ENCODE data around the gene KLHL35. TPM values are rescaled to one million over a fixed set of nuclear protein-coding genes. Genes with fewer than 3 reads are reported as not detected.

Gene KLHL35
- total RNA-seq, 1 experiment from 2014 or later: 0.83 TPM

GRCh38 chr11:75441804-75442132 lies 8.8 kb upstream of the KLHL35 start:
- Histone ChIP-seq H2BK120ac (ENCODE audit: low read depth, low read length, poor library complexity, severe bottlenecking) (no peak overlapping the region), H3K4me1 (ENCODE audit: insufficient read depth, low read length) (no peaks in the 10 kb centered on the region; the same call in 1 of the 2 replicates), H3K23ac (ENCODE audit: insufficient read length, low read depth, low read length) (no peak overlapping the region), H3K14ac (ENCODE audit: insufficient read depth, low read length) (no peak overlapping the region; the same call in 1 of the 2 replicates), H3K79me1 (ENCODE audit: insufficient read depth, low read depth, low read length, poor library complexity, severe bottlenecking) (no peaks in the 10 kb centered on the region), H2BK5ac (ENCODE audit: insufficient read length, low read length) (no peak overlapping the region), H3K18ac (ENCODE audit: insufficient read length, low read depth, low read length) (no peak overlapping the region), H2BK15ac (ENCODE audit: low read depth, low read length) (no peak overlapping the region), H4K5ac (ENCODE audit: insufficient read length, low read depth, low read length) (no peak overlapping the region), H2BK20ac (ENCODE audit: low read depth, low read length, poor library complexity, severe bottlenecking) (no peak overlapping the region), H2AK5ac (ENCODE audit: insufficient read length, low read length) (no peak overlapping the region), H4K8ac (replicated peaks; ENCODE audit: insufficient read length, low read depth, low read length) (no peak overlapping the region), H3K56ac (ENCODE audit: insufficient read length, low read depth, low read length) (no peak overlapping the region), H3K9ac (ENCODE audit: extremely low read depth, insufficient read length, low read length) (no peak overlapping the region), H3K23me2 (ENCODE audit: insufficient read length, low read depth, low read length, poor library complexity, severe bottlenecking) (no peaks in the 10 kb centered on the region), H2AFZ (ENCODE audit: low read length) (no peak overlapping the region), H4K91ac (ENCODE audit: insufficient read length, low read depth, low read length) (no peak overlapping the region), H3T11ph (ENCODE audit: low read length) (no peak overlapping the region), H3K9me3 (ENCODE audit: control insufficient read depth, low read depth, low read length) (no peaks in the 10 kb centered on the region), H3K4me2 (ENCODE audit: insufficient read depth, insufficient read length, low read length) (no peak overlapping the region), H2BK12ac (ENCODE audit: insufficient read length, low read depth, low read length) (no peak overlapping the region), H3K27me3 (ENCODE audit: insufficient read depth, low read length) (no peaks in the 10 kb centered on the region), H3K79me2 (ENCODE audit: insufficient read depth, low read length) (no peaks in the 10 kb centered on the region), H3K4ac (ENCODE audit: low read depth, low read length) (no peak overlapping the region), H3K27ac (ENCODE audit: insufficient read length, low read depth, low read length) (no peak overlapping the region), H4K20me1 (ENCODE audit: control insufficient read depth, insufficient read depth, insufficient read length) (no peaks in the 10 kb centered on the region)
- no peak for DNase-seq
- H3K4me3 Mint-ChIP-seq: no peak overlapping the region
- TF ChIP-seq CTCF (conservative IDR thresholded peaks at IDR 0.05): no peak
- H3K27me3 Mint-ChIP-seq (ENCODE audit: low read depth): peaks cover 11% of the 10 kb centered on the region
- H3K36me3 Mint-ChIP-seq (ENCODE audit: insufficient read depth in 1 of 3, low read depth in 3 of 3): no peaks in the 10 kb centered on the region
- peak overlapping the region in 1 of 3 experiments; percentile 40; a peak in 1 of 7 replicates for H3K27ac Mint-ChIP-seq
- H3K4me1 Mint-ChIP-seq: peaks cover 8 to 21% of the 10 kb centered on the region in 2 experiments
- no peaks in the 10 kb centered on the region for H3K9me3 Mint-ChIP-seq
- no CpG with 5 or more reads among the region's 7 CpGs for WGBS (ENCODE audit: extremely low coverage, insufficient read length, low lambda C conversion rate)
